Bronchial epithelial cell (primary cell): ENCODE data around the gene LDLRAD4. TPM values are rescaled to one million over a fixed set of nuclear protein-coding genes. Genes with fewer than 3 reads are reported as not detected.

Source experiments
- DNase-seq: peaks from one replicate; pipeline ENCODE4 v3.0.0-alpha.2; 2010; ENCODE audit warnings: low read depth
- FAIRE-seq: peaks from 2 replicates; lab custom pipeline; 2011; peaks lifted over from hg19 to GRCh38; lab: Jason Lieb, UNC
- H3K27me3 ChIP-seq: 2 replicates; pipeline ENCODE4 v1.5.1; 2011; ENCODE audit warnings: low read length; ENCODE audit not compliant: control insufficient read depth, insufficient read depth
- H3K36me3 ChIP-seq: 2 replicates; pipeline ENCODE4 v1.5.1; 2011; ENCODE audit warnings: low read length; ENCODE audit not compliant: control insufficient read depth, insufficient read depth
- H3K4me3 ChIP-seq: 2 replicates; pipeline ENCODE4 v1.5.1; 2011; ENCODE audit warnings: mild to moderate bottlenecking, low read depth, low read length, control low read depth
- CTCF ChIP-seq: IDR thresholded peaks from 2 replicates; pipeline ENCODE4 v1.5.1; 2011; ENCODE audit warnings: mild to moderate bottlenecking, moderate library complexity, low read length, control low read depth, inconsistent platforms; ENCODE audit not compliant: insufficient read depth, severe bottlenecking
- total RNA-seq: library from RNA; depleted of rRNA; stranded (reverse); fragments of >200 nt; gene quantifications from 2 replicates; pipeline ENCODE4 v1.2.1, GENCODE V29; 2014

Gene LDLRAD4
- total RNA-seq, 1 donor from 2014 or later = not detected

GRCh38 chr18:13302457-13303225, 84.1 kb downstream of the LDLRAD4 start:
- FAIRE-seq = peak; percentile 76
- no peak for TF ChIP-seq CTCF
- H3K4me3 ChIP-seq = no peak overlapping the region
- no peaks in the 10 kb centered on the region for H3K36me3 ChIP-seq
- no peaks in the 10 kb centered on the region for H3K27me3 ChIP-seq
- no peak for DNase-seq

- DNase-seq (no peak), FAIRE-seq (no peak)
- Histone ChIP-seq H3K4me3 (no peak overlapping the region), H3K36me3 (no peaks in the 10 kb centered on the region), H3K27me3 (no peaks in the 10 kb centered on the region)
- TF ChIP-seq CTCF = no peak
Measured at GRCh38 chr18:13303756-13304364, 85.3 kb downstream of the LDLRAD4 start.

- FAIRE-seq (no peak), DNase-seq (no peak)
- Histone ChIP-seq H3K4me3 (no peak overlapping the region), H3K27me3 (no peaks in the 10 kb centered on the region), H3K36me3 (no peaks in the 10 kb centered on the region)
- no peak for TF ChIP-seq CTCF
Measured at GRCh38 chr18:13305301-13305700, 86.7 kb downstream of the LDLRAD4 start.

GRCh38 chr18:13306583-13306982, 88.0 kb downstream of the LDLRAD4 start:
- no peak for TF ChIP-seq CTCF
- FAIRE-seq (no peak), DNase-seq (no peak)
- no peaks in the 10 kb centered on the region for H3K36me3 ChIP-seq
- no peaks in the 10 kb centered on the region for H3K27me3 ChIP-seq
- no peak overlapping the region for H3K4me3 ChIP-seq

GRCh38 chr18:13308369-13308768, 89.8 kb downstream of the LDLRAD4 start:
- no peak for DNase-seq
- Histone ChIP-seq H3K27me3 (no peaks in the 10 kb centered on the region), H3K36me3 (no peaks in the 10 kb centered on the region), H3K4me3 (no peak overlapping the region)
- no peak for FAIRE-seq
- no peak for TF ChIP-seq CTCF
